HL-60/S4 (cell line): Measurements from ENCODE around the gene DUSP1.

Experiments
- in situ Hi-C: fragments of 300-500 bp; cut with MboI; formaldehyde crosslinking; loops from 2 replicates; pipeline ENCODE4 v1.14.3; 2022; ENCODE audit warnings: low sequenced_read_pairs

DUSP1 gene

DNA sequence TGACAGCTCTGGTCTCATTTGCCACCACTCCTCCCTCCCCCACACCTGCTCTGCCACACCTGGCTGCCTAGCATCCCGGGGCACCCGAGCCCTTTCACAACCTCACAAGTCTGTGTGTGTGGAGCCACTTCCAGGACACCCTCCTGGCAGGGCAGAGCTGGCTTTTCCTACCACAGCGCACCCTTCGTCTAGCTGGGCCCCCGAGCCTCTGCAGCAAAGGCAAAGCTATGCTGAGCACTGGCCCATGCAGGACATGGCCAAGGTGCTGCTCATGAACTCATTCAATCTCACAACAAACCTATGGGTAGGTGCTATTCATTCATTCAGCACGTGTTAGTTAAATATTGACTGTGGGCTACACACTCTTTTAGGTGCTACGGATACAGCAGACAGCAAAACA, 43.4 kb downstream of the DUSP1 start:
- in situ Hi-C loops, result no loop called here

DNA sequence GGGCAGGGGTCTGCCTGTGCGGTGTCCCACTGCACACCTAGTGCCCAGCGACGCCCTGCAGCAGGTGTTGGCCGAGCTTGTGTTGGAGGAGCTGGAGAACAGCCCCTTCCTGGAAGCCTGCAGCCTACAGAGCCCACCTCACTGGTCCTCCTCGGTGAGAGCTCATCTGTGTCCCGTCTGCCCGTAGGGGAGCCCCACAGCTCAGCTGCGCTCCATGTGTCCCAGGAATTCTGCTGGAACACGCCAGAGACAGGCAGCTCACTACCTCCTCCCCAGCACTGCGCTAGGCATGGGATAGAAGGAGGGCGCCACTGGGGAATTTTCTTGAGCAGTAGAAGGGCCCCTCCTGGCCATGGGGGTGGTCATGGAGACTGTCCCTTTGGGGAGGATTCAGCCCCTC, 44.0 kb downstream of the DUSP1 start:
- in situ Hi-C loops, result no loop called here

DNA sequence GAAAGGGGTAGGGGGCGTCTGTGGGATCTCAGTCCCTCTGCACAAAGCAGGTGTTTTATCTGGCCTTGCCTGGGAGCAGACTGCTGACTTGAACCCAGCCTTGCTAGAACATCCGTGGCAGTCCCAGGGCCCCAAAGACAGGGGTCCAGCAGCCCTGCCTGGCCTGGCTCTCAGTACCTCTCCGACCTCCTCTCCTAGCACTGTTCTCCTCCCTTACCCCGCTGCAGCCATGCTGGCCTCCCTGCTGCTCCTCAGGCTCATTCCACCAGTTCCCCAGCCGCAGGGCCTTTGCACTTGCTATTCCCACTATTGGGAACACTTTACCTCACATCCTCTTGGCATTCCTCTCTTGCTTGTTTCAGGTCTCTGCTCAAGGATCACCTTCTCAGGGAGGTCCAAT, 45.2 kb downstream of the DUSP1 start:
- in situ Hi-C loops, result no loop called here

DNA sequence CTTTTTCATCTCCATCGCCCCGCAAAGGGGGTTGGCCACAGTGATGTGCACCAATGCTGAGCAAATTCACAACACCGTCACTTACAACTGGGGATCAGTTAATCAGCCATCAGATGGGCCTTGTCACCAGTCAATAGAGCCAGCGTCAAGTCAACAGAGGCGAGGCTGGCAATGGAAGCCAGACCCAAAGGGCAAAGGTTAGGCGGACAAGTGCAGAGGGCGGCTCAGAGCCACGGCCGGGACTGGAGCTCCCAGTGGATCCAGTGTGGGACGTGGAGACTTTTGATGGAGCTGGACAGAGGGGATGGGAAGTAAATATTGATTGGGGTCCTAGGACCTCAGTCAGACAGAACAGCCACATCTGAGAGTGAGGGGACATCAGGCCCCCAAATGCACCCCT, 45.7 kb downstream of the DUSP1 start:
- in situ Hi-C loops, result no loop called here

DNA sequence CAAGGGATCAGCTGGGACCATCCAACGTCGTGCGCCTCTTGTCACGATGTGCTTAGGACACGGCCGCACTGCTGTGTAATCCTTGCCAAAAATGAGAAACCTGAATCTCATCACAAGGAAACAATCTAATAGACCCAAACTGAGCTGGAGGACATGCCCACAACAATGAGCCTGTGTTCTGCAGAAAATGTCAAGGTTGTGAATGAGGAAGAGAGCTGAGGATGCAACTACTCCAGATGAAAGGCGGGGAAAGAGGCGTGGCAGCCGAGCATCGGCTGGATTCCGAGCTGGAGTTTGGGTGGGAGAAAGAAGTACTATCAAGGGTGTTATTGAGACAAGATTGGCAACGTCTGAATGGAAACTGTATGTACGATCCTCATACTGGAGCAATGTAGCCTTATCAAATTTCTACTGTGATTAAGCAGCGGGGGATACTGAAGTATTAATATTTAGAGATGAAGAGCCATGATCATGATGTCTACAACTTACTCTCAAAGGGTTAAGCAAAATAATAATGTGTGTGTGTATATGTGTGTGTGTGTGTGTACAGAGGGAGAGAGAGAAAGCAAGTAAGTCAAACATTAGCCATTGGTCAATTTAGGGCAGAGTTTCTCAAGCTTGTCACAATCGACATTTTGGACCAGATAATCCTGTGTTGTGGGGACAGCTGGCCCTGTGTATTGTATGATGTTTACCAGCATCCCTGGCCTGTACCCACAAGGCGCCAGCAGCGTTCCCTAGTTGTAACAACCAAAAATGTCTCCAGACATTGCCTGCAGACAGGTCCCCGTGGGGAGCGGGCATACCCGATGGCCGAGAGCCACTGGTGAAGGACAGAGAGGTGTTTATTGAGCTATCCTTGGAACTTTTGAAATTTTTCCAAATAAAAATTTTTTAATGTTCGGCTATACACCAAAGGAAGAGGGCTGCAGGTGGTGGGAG, 46.5 kb downstream of the DUSP1 start:
- in situ Hi-C loops, result no loop called here

DNA sequence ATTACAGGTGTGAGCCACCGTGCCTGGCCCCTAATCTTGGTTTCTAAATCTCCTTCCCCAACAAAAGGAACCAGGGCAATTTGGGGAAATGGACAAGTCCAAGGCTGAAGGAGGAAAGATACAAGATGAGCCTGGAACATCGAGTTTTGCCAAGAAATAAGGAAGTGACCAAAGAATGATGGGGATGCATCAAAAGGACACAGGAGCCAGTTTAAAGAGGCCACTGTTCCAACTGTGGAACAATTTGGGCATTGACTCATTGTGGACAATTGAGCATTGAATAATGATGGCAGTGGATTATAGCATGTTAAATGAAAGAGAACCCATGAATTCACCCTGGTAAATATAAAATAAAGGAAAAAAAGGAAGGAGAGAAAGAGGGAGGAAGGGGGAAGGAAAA, 47.5 kb downstream of the DUSP1 start:
- in situ Hi-C loops, result no loop called here

DNA sequence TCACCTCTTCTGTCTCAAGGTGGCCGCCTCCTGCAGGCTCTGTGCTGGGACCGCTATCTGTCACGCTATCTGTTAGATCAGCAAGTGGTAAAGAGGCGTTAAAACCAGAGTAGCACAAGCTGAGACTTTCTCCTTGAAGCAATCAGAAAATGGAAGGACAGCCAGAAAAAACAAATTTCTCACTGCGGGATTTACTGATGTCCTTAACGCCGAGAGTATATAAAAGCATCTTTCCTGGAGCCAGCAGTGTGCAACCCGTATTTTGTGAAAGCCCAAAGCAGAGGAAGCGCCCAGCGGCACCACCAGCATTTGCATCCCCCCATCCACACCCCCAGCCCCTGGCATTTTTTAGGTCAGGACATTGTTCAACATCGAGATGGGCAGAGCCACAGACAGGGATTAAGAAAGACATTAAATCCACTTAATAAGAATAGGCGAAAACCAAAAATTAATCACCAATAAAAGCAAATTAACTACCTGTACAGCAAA, 48.6 kb downstream of the DUSP1 start:
- in situ Hi-C loops, result no loop called here

- in situ Hi-C loops, result no loop called here
These were observed 49.3 kb downstream of the DUSP1 start for GRCh38 chr5:172721455-172722326.

DNA sequence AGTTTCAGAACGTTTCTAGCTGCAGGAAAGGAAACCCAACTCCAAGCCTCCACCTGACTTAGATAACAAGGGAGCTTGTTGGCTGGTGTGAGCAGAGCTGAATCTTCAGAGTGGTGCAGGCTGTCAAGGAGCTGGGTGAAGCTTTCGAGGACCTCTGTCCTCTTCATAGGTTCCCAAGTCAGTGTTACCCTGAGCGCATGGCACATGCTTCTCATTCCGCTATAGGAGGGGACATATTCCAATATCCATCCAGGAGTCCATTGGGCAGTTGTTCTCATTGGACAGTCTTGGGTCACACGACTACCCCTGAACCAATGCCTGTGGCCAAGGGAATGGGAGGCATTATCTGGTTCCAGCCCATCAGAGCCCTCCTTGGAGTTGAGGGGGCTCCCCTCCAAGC, 50.3 kb downstream of the DUSP1 start:
- in situ Hi-C loops, result no loop called here

- in situ Hi-C loops, result loop anchor here (10.0 kb wide), 1 partner anchor 206 kb away; no protein-coding TSS in a partner anchor
These were observed 51.8 kb downstream of the DUSP1 start for GRCh38 chr5:172719211-172719610.

GRCh38 chr5:172718527-172719114, 52.4 kb downstream of the DUSP1 start:
- in situ Hi-C loops, result loop anchor here (10.0 kb wide), 1 partner anchor 206 kb away; no protein-coding TSS in a partner anchor
